8988T (cell line): ENCODE data around the gene WHAMM.

Source experiments
- DNase-seq: peaks from one replicate; pipeline ENCODE4 v3.0.0; 2011

The WHAMM gene

GRCh38 chr15:82871832-82872484, 62.5 kb downstream of the WHAMM start:
- no peak for DNase-seq

GRCh38 chr15:82873000-82873680, 63.7 kb downstream of the WHAMM start:
- no peak for DNase-seq

- no peak for DNase-seq
Measured at GRCh38 chr15:82874267-82874666, 64.8 kb downstream of the WHAMM start.

GRCh38 chr15:82874961-82875360, 65.5 kb downstream of the WHAMM start:
- DNase-seq = no peak

- no peak for DNase-seq
Measured at GRCh38 chr15:82875411-82876003, 66.1 kb downstream of the WHAMM start.

- DNase-seq = no peak
Measured at GRCh38 chr15:82877825-82878224, 68.4 kb downstream of the WHAMM start.

- no peak for DNase-seq
Measured at GRCh38 chr15:82878325-82878724, 68.9 kb downstream of the WHAMM start.

GRCh38 chr15:82880704-82881103, 71.3 kb downstream of the WHAMM start:
- DNase-seq = no peak

GRCh38 chr15:82881747-82882146, 72.3 kb downstream of the WHAMM start:
- DNase-seq = no peak

- no peak for DNase-seq
Measured at GRCh38 chr15:82882273-82882928, 73.0 kb downstream of the WHAMM start.
